GM19468 (cell line): ENCODE measurements around the gene MIER2.
"Not testable (repeated sequence)": the region's sequence is repeated elsewhere in the genome, so short reads cannot be mapped to it uniquely, and the experiment has no call there.

Experiments used
- ATAC-seq: cut with Tn5 transposase; IDR thresholded peaks from one replicate; pipeline ENCODE4 v1.9.1; 2021; ENCODE audit warnings: mild to moderate bottlenecking, moderate library complexity, moderate number of reproducible peaks; ENCODE audit not compliant: unreplicated experiment; ENCODE audit errors: extremely low read depth

The MIER2 gene

GRCh38 chr19:380618-381219 is 36.1 kb upstream of the MIER2 start:
- ATAC-seq = not testable (repeated sequence)

GRCh38 chr19:379796-380195 is 35.2 kb upstream of the MIER2 start:
- ATAC-seq = no peak

- no peak for ATAC-seq
Measured at GRCh38 chr19:378706-379105, 34.1 kb upstream of the MIER2 start.

GRCh38 chr19:377801-378581 is 33.4 kb upstream of the MIER2 start:
- no peak for ATAC-seq

GRCh38 chr19:376111-376470 is 31.5 kb upstream of the MIER2 start:
- ATAC-seq = no peak

GRCh38 chr19:375395-376110 is 31.0 kb upstream of the MIER2 start:
- no peak for ATAC-seq

- no peak for ATAC-seq
Measured at GRCh38 chr19:374886-375235, 30.3 kb upstream of the MIER2 start.

GRCh38 chr19:374183-374885 is 29.7 kb upstream of the MIER2 start:
- no peak for ATAC-seq

- ATAC-seq = no peak
Measured at GRCh38 chr19:373391-374182, 29.0 kb upstream of the MIER2 start.

GRCh38 chr19:372306-372890 is 27.8 kb upstream of the MIER2 start:
- ATAC-seq = no peak

GRCh38 chr19:371501-372168 is 27.0 kb upstream of the MIER2 start:
- ATAC-seq = no peak

- ATAC-seq = no peak
Measured at GRCh38 chr19:370641-371330, 26.2 kb upstream of the MIER2 start.

- no peak for ATAC-seq
Measured at GRCh38 chr19:369876-370275, 25.3 kb upstream of the MIER2 start.

GRCh38 chr19:369256-369655 is 24.7 kb upstream of the MIER2 start:
- ATAC-seq = no peak

GRCh38 chr19:368630-369024 is 24.0 kb upstream of the MIER2 start:
- ATAC-seq = no peak

GRCh38 chr19:367963-368629 is 23.5 kb upstream of the MIER2 start:
- no peak for ATAC-seq

- ATAC-seq = no peak
Measured at GRCh38 chr19:367561-367960, 23.0 kb upstream of the MIER2 start.

GRCh38 chr19:366951-367350 is 22.4 kb upstream of the MIER2 start:
- ATAC-seq = no peak
